H1 (cell line): ENCODE measurements around the gene GALNT18. TPM values are rescaled to one million over a fixed set of nuclear protein-coding genes. Genes with fewer than 3 reads are reported as not detected.

ENCODE experiments used
- CTCF ChIA-PET: fragments of 300-600 bp; sonication (Branson Sonifier 250); formaldehyde crosslinking; loops from one replicate; lab custom pipeline; 2021; ENCODE audit not compliant: partially characterized antibody; lab: Charles Lee
- POLR2A ChIA-PET: fragments of 300-600 bp; sonication (Branson Sonifier 250); formaldehyde crosslinking; loops from one replicate; lab custom pipeline; 2021; ENCODE audit warnings: inconsistent platforms; ENCODE audit not compliant: partially characterized antibody; lab: Charles Lee
- DNase-seq, 2 experiments: peaks; one replicate each; pipeline versions ENCODE4 v3.0.0 to v3.0.0-alpha.2; 2010 to 2022; ENCODE audit warnings: low spot score in 2 of 2, low read depth in 1 of 2, mixed read lengths in 1 of 2
- FAIRE-seq: peaks from 2 replicates; lab custom pipeline; 2011; peaks lifted over from hg19 to GRCh38; lab: Jason Lieb, UNC
- H2AFZ ChIP-seq: 2 replicates; pipeline ENCODE4 v1.8.1; 2012; ENCODE audit warnings: low read length, inconsistent platforms
- H2AK5ac ChIP-seq: 2 replicates; pipeline ENCODE4 v1.6.1; 2013; ENCODE audit warnings: low read depth, low read length
- H2BK120ac ChIP-seq: replicated peaks from 2 replicates; pipeline ENCODE3; 2013; ENCODE audit warnings: low read depth, low read length, inconsistent platforms
- H2BK12ac ChIP-seq: 2 replicates; pipeline ENCODE4 v1.6.1; 2013; ENCODE audit warnings: low read depth, low read length
- H2BK15ac ChIP-seq: 2 replicates; pipeline ENCODE4 v1.6.1; 2013; ENCODE audit warnings: low read length
- H2BK20ac ChIP-seq: 2 replicates; pipeline ENCODE4 v1.6.1; 2013; ENCODE audit warnings: low read length
- H2BK5ac ChIP-seq: 2 replicates; pipeline ENCODE4 v1.6.1; 2013; ENCODE audit warnings: low read depth, low read length
- H3K14ac ChIP-seq: 2 replicates; pipeline ENCODE4 v1.6.1; 2013; ENCODE audit warnings: inconsistent platforms; ENCODE audit not compliant: insufficient read length
- H3K18ac ChIP-seq: 2 replicates; pipeline ENCODE4 v1.6.1; 2013; ENCODE audit warnings: low read length; ENCODE audit errors: extremely low read depth
- H3K23ac ChIP-seq: 2 replicates; pipeline ENCODE4 v1.6.1; 2013; ENCODE audit warnings: inconsistent platforms; ENCODE audit not compliant: insufficient read length
- H3K23me2 ChIP-seq: 2 replicates; pipeline ENCODE4 v1.6.1; 2013; ENCODE audit warnings: low read depth, low read length
- H3K27ac ChIP-seq: 2 replicates; pipeline ENCODE4 v1.6.1; 2011; ENCODE audit warnings: low read depth, low read length, inconsistent platforms
- H3K27me3 ChIP-seq, 4 experiments: replicated peaks in 1 of 4; 1 replicate in 1 of 4; 2 replicates in 3 of 4; pipeline versions ENCODE4 v1.6.1 to v1.8.1; 2011 to 2013; ENCODE audit warnings: low read length in 3 of 4, mild to moderate bottlenecking in 3 of 4, inconsistent platforms in 2 of 4, mixed read lengths in 2 of 4, moderate library complexity in 1 of 4; ENCODE audit not compliant: control insufficient read depth in 3 of 4, insufficient read depth in 3 of 4; ENCODE audit errors: extremely low read depth in 1 of 4
- H3K36me3 ChIP-seq, 4 experiments: 2 replicates each; pipeline versions ENCODE4 v1.6.1 to v1.8.1; 2011 to 2013; ENCODE audit warnings: mild to moderate bottlenecking in 4 of 4, low read length in 3 of 4, moderate library complexity in 2 of 4, control low read depth in 1 of 4, inconsistent platforms in 1 of 4; ENCODE audit not compliant: insufficient read depth in 4 of 4, control insufficient read depth in 2 of 4
- H3K4ac ChIP-seq: replicated peaks from 2 replicates; pipeline ENCODE3; 2013; ENCODE audit warnings: low read length, low read depth, mixed read lengths, inconsistent platforms; ENCODE audit not compliant: insufficient read length
- H3K4me1 ChIP-seq, 4 experiments: replicated peaks in 1 of 4; 1 replicate in 1 of 4; 2 replicates in 3 of 4; pipeline versions ENCODE4 v1.6.1 to v1.8.1; 2011 to 2013; ENCODE audit warnings: low read length in 3 of 4, inconsistent platforms in 2 of 4, mixed read lengths in 1 of 4; ENCODE audit not compliant: insufficient read depth in 4 of 4, control insufficient read depth in 3 of 4
- H3K4me2 ChIP-seq, 2 experiments: 2 replicates each; pipeline versions ENCODE4 v1.6.1 to v1.8.1; 2011 to 2013; ENCODE audit warnings: low read depth in 2 of 2, low read length in 2 of 2, control low read depth in 1 of 2, inconsistent platforms in 1 of 2, mild to moderate bottlenecking in 1 of 2; ENCODE audit not compliant: insufficient read depth in 1 of 2
- H3K4me3 ChIP-seq, 4 experiments: fragments of 200-600, 300-600 bp in 1 of 4; sonication (generic), shearing (Covaris generic), sonication (Bioruptor Twin) in 1 of 4; 2 replicates each; pipeline versions ENCODE4 v1.5.1 to v1.8.1; 2011 to 2016; ENCODE audit warnings: low read length in 4 of 4, low read depth in 3 of 4, control low read depth in 2 of 4, inconsistent platforms in 2 of 4, mild to moderate bottlenecking in 2 of 4, mixed read lengths in 1 of 4, moderate library complexity in 1 of 4; ENCODE audit not compliant: insufficient read depth in 2 of 4; ENCODE audit errors: extremely low read depth in 1 of 4
- H3K56ac ChIP-seq: replicated peaks from 2 replicates; pipeline ENCODE3; 2013; ENCODE audit warnings: low read depth, mild to moderate bottlenecking, mixed read lengths, low read length, inconsistent platforms; ENCODE audit not compliant: insufficient read length
- H3K79me1 ChIP-seq: 2 replicates; pipeline ENCODE4 v1.6.1; 2013; ENCODE audit warnings: low read depth, low read length, control low read depth
- H3K79me2 ChIP-seq, 2 experiments: 2 replicates each; pipeline versions ENCODE4 v1.6.1 to v1.8.1; 2012 to 2013; ENCODE audit warnings: low read length in 2 of 2, mild to moderate bottlenecking in 2 of 2, inconsistent platforms in 1 of 2; ENCODE audit not compliant: insufficient read depth in 2 of 2, control insufficient read depth in 1 of 2
- H3K9ac ChIP-seq, 4 experiments: replicated peaks in 1 of 4; 1 replicate in 1 of 4; 2 replicates in 3 of 4; pipeline versions ENCODE4 v1.6.1 to v1.8.1; 2011 to 2013; ENCODE audit warnings: low read depth in 3 of 4, low read length in 3 of 4, control low read depth in 2 of 4, mild to moderate bottlenecking in 2 of 4, moderate library complexity in 2 of 4, inconsistent platforms in 1 of 4; ENCODE audit errors: extremely low read depth in 1 of 4
- H3K9me3 ChIP-seq, 2 experiments: 2 replicates each; pipeline versions ENCODE4 v1.6.1 to v1.8.1; 2012 to 2013; ENCODE audit warnings: mild to moderate bottlenecking in 2 of 2, moderate library complexity in 2 of 2, control low read depth in 1 of 2, inconsistent platforms in 1 of 2, low read depth in 1 of 2, low read length in 1 of 2, mixed read lengths in 1 of 2; ENCODE audit not compliant: insufficient read depth in 2 of 2
- H4K20me1 ChIP-seq, 2 experiments: replicated peaks in 1 of 2; 2 replicates each; pipeline versions ENCODE3 to v1.8.1; 2011 to 2013; ENCODE audit warnings: inconsistent platforms in 2 of 2, low read length in 2 of 2, mild to moderate bottlenecking in 1 of 2; ENCODE audit not compliant: insufficient read depth in 2 of 2, control insufficient read depth in 1 of 2
- H4K5ac ChIP-seq: 2 replicates; pipeline ENCODE4 v1.6.1; 2013; ENCODE audit warnings: low read length, low read depth, mixed read lengths, inconsistent platforms; ENCODE audit not compliant: insufficient read length
- H4K8ac ChIP-seq: 2 replicates; pipeline ENCODE4 v1.8.0; 2013; ENCODE audit warnings: mild to moderate bottlenecking, moderate library complexity, low read length, inconsistent platforms; ENCODE audit not compliant: insufficient read depth; ENCODE audit errors: extremely low read depth
- H4K91ac ChIP-seq: replicated peaks from 2 replicates; pipeline ENCODE3; 2013; ENCODE audit warnings: low read length, mixed read lengths, inconsistent platforms; ENCODE audit not compliant: insufficient read length
- KDM5A ChIP-seq: fragments of 200-600 bp; IDR thresholded peaks from 2 replicates; pipeline ENCODE4 v1.7.1; 2012; ENCODE audit warnings: mild to moderate bottlenecking, low read length, inconsistent platforms, mixed read lengths
- SIRT6 ChIP-seq: IDR thresholded peaks from one replicate; pipeline ENCODE4 v1.7.1; 2012; ENCODE audit warnings: low read length, inconsistent platforms
- SP1 ChIP-seq: IDR thresholded peaks from 2 replicates; pipeline ENCODE4 v1.6.1; 2011; ENCODE audit warnings: low read depth, low read length
- WGBS, 2 experiments: shearing (Covaris generic) in 1 of 2; methylation state at CpG; one replicate each; pipeline versions ENCODE4 v1.1.6 to v1.1.7; 2013 to 2015; ENCODE audit warnings: low lambda C conversion rate in 2 of 2, mixed read lengths in 2 of 2, inconsistent platforms in 1 of 2, low coverage in 1 of 2, missing lambda C conversion rate in 1 of 2; ENCODE audit not compliant: insufficient replicate concordance in 2 of 2, insufficient coverage in 1 of 2, insufficient read length in 1 of 2; ENCODE audit errors: extremely low coverage in 1 of 2, missing lambda C conversion rate in 1 of 2; 5-methylcytosine and 5-hydroxymethylcytosine counted together
- polyA plus RNA-seq, 7 experiments: library from polyadenylated mRNA; depleted of rRNA in 3 of 7; stranded (reverse) in 5 of 7; unstranded in 2 of 7; fragments of >200 nt in 5 of 7; fragments of 200-250 nt in 2 of 7; gene quantifications; 1 replicate in 5 of 7; 2 replicates in 1 of 7; 4 replicates in 1 of 7; pipeline versions ENCODE4 v1.2.1 to v1.2.3, GENCODE V29; 2011 to 2013; ENCODE audit warnings: missing spikeins in 2 of 7, mixed read lengths in 2 of 7
- total RNA-seq: library from RNA; stranded (reverse); fragmentation: NEBNext Ultra II Directional; extraction: Animal tissue kit (Norgen Biotek cat#: 25700); gene quantifications from 2 replicates; pipeline ENCODE4 v1.2.1, GENCODE V29; 2021

The GALNT18 gene
- total and polyA plus RNA-seq, 2 of the 8 experiments (the other 6 are each of a cell fraction or from before 2014, with no cell fraction given), result 6.0 to 9.4 TPM

GRCh38 chr11:11572386-11572785, 49.4 kb downstream of the GALNT18 start:
- no peak overlapping the region for H3K14ac ChIP-seq
- no peak overlapping the region for H3K4me3 ChIP-seq
- no peak overlapping the region for H3K4me2 ChIP-seq
- H2BK12ac ChIP-seq, result no peak overlapping the region
- H3K56ac ChIP-seq, result no peak overlapping the region
- H3K79me2 ChIP-seq, result no peaks in the 10 kb centered on the region
- H3K27me3 ChIP-seq, result peaks cover 0 to 2% (median 0%) of the 10 kb centered on the region in 4 experiments; a peak in 1 of 7 replicates
- TF ChIP-seq KDM5A, result no peak
- TF ChIP-seq SP1, result no peak
- TF ChIP-seq SIRT6, result no peak
- TF ChIP-seq, all 59 proteins: peak for 0
- CTCF ChIA-PET, result no interaction called here
- H3K4me1 ChIP-seq, result no peaks in the 10 kb centered on the region
- FAIRE-seq (no peak), DNase-seq (no peak)
- no peak overlapping the region for H3K23ac ChIP-seq
- H2BK15ac ChIP-seq, result no peak overlapping the region
- H2BK20ac ChIP-seq, result no peak overlapping the region
- H3K9me3 ChIP-seq, result no peaks in the 10 kb centered on the region
- no peaks in the 10 kb centered on the region for H3K36me3 ChIP-seq
- H3K4ac ChIP-seq, result no peak overlapping the region
- H3K79me1 ChIP-seq, result no peaks in the 10 kb centered on the region; the same call in 1 of the 2 replicates
- H4K20me1 ChIP-seq, result no peaks in the 10 kb centered on the region
- no peaks in the 10 kb centered on the region; the same call in 1 of the 2 replicates for H3K23me2 ChIP-seq
- POLR2A ChIA-PET, result no interaction called here
- H4K8ac ChIP-seq, result no peak overlapping the region
- H2AFZ ChIP-seq, result no peak overlapping the region
- H4K5ac ChIP-seq, result no peak overlapping the region
- WGBS, 2 experiments, result 91% methylated on average over 7 of the region's 7 CpGs; no CpG with 5 or more reads in 1 of the 2 experiments
- H2AK5ac ChIP-seq, result no peak overlapping the region
- H2BK120ac ChIP-seq, result no peak overlapping the region
- no peak overlapping the region for H3K9ac ChIP-seq
- no peak overlapping the region for H4K91ac ChIP-seq
- H3K27ac ChIP-seq, result no peak overlapping the region
- no peak overlapping the region for H3K18ac ChIP-seq
- H2BK5ac ChIP-seq, result peak overlapping the region; percentile 17; the same call in 1 of the 2 replicates
